ENCODE results near the gene FAM133A. TPM values are rescaled to one million over a fixed set of nuclear protein-coding genes. Genes with fewer than 3 reads are reported as not detected.

Gene FAM133A
- not detected in 2 replicates for total RNA-seq (2014; rRNA removed; shearing (Covaris generic))

DNA sequence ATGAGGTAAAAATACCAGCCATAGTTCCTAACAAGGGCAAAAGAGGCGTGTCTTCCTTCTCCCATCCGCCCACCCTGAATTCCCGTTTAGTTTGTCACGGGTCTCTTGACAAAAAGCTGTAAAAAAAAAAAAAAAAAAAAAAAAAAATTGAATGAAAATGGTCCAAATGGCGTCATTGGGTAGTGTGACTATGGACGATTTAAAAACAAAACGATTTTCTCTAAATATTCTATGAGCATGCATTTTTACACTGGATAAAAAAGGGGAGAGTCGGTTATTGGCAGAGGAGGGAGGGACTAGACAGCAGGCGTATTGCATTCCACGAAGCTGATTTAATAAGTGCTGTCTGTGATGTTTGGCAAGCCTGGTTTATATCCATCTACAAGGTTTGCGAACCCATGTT lies at the start of gene FAM133A:
Gene FAM133A, plus strand, starts transcription at position 338 of the 403 bp plus-strand sequence. CDS start 35,214 bp downstream, outside the sequence.
- DNase-seq (ENCODE audit: low spot score): no peak

DNA sequence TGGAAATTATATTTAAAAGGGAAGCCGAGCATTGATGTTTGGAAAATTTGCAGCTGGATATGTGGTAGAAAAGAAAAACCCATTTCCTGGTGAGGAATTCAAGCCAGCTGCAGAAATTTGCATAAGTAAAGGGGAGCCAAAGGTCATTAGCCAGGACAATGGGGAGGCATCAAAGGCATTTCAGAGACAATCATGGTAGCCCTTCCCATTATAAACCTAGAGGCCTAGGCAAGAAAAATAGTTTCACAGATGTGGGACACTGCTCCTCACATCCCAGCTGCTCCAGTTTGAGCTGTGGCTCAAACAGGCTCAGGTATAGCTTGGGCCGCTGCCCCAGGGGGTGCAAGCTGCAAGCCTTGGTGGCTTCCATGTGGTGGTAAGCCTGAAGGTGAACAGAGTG lies 36.4 kb upstream of the FAM133A start:
- DNase-seq (ENCODE audit: low spot score): no peak

DNA sequence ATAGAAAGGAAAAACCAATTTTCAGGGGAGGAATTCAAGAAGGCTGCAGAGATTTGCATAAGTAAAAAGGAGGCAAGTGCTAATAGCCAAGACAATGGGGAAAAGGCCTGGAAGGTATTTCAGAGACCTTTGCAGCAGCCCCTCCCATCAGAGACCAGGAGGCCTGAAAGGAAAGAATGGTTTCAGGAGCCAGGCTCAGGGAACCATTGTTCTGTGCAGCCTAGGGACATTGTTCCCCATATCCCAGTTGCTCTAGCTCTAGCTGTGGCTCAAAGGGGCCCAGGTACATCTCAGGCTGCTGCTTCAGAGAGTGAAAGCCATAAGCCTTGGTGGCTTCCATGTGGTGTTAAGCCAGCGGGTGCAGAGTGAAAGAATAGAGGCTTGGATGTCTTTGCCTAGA lies 24.6 kb upstream of the FAM133A start:
- no peak for DNase-seq (ENCODE audit: low spot score)

DNA sequence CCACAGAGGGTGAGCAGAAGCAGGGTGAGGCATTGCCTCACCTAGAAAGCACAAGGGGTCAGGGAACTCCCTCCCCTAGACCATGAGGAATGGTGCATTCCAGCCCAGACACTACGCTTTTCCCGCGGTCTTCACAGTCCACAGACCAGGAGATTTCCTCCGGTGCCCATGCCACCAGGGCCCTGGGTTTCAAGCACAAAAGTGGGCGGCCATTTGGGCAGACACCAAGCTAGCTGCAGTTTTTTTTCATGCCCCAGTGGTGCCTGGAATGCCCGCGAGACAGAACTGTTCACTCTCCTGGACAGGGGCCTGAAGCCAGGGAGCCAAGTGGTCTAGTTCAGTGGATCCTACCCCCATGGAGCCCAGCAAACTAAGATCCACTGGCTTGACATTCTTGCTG lies 13.4 kb upstream of the FAM133A start:
- DNase-seq (ENCODE audit: low spot score): no peak

DNA sequence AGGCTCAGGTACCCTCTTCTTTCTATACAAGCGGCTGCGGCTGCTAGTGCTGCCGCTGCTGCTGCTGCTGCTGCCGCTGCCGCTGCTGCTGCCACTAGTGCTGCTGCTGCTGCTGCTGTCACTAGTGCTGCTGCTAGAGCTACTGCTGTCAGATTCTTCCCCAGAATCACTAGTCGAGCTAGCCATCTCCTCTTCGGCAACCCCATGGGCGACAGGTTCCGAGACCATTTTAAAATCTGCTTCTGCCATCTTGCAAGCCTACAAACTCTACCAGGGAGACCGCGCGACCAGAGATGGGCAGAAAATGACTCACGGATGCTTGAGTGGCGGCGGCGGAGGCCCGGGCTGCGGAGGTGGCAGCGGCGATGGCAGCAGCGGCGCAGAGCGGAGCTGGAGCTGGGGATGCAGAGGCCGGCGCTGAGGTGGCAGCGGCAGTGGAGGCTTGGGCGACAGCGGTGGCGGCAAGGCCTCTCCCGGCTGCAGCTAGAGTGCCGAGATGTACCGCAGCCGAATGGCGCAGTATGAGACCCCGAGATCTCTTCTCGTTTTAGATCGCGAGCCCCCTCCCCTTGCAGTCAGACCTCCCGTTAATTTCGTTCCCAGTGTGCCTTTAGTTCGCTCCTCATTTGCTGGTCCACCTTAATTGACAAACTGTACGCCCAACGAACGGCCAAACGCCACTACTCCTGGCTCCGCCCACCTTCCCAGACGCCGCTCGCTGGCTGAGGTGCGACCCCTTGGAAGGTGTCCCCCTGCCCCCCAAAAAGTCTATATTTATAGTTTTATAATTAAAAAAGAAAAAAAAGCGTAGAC lies 744 bp upstream of the FAM133A start, which contains the start of gene NAP1L3:
Gene NAP1L3, minus strand, starts transcription at position 523 of the 813 bp plus-strand sequence. Its CDS starts 274 bp downstream, at position 249.
- no peak for DNase-seq (ENCODE audit: low spot score)

DNA sequence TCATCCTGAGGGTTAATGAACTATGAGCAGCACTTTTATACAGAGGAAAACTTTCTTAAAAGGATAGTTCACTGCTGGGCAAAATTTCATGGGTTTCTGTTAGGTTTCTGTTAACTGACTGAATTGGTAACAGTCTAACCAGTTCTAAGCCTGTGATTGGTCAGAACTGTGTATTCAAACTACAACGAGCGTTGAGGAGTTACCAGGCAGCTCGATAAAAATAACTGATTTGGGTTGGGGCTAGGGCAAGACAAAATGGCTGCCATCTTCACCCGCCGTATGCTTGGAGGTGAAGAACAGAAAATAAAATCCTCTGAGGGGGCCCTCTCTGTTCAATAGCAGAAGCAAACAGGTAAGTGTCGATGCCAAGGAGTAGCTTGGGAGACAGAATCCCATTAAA lies 22.0 kb downstream of the FAM133A start:
- DNase-seq (ENCODE audit: low spot score): no peak

DNA sequence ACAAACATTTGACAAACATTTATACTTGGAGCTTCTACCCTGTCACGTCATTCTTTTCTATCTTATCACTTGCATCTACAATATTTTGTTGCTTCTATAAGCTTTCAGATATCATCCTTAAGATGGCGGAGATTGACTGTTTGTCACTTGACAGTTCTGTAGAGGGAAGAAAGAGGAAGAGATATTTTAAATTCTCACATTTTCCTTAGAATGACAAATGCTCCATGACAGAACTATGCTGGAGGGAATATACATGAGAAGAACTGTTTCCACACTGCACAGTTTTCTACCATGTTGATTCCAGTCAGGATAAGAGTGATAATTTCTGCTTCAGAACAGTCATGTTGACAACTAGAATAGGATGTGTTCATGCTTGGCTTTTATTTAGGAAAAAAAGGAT lies 29.7 kb downstream of the FAM133A start:
- no peak for DNase-seq (ENCODE audit: low spot score)

DNA sequence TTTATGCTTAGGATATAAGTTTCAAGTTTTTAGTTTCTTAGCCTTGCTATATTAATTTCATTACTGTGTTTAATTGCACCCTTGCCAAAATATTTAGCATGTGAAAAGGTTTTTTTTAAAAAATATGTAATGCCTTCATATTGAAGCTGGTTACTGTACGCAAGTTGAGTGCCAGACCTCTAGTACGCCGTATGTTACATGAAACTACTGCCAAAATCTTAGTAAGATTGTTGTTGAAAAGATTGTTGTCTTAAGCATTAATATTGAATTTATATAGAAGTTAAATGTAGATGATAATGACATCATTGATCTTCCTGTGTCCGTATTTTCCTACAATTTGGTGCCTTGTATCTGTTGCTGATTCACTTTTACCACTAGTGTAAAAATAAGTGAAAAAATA lies 37.1 kb downstream of the FAM133A start:
- no peak for DNase-seq (ENCODE audit: low spot score)

DNA sequence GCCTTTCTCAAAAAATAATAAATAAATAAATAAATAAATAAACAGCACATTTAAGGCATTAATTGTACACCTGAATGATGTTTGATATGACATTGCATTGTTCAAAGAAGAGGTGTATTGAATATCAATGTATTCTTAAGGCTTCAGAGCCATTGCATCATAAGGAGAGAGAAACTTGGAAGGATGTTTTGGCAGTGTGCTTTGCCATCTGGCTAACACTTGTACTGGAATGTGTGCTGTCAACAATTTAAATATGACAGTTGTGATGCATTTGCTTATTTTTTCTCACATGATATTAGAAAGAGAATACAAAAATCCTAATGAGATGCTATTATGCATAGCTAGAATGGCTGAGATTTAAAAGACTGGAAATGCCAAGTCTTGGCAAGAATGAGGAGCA lies 67.8 kb downstream of the FAM133A start:
- DNase-seq (ENCODE audit: low spot score): no peak

DNA sequence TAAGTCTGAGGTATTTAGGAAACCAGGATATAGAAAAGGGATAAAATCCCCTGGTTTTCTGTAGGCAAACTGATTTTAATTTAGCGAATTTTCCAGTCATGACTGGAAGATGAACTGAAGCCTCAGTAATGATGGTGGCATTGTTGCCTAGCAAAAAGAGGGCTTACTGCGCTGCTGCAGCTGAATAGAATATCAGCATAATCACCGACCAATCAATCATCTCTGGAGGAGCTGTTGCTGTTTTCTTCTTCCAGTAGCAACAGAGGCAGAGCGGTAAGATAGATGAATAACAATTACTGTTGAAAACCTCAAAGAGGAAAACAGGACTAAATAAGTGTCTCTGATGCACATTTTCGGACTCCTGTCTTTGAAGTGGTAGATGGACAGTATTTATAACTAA lies 86.2 kb downstream of the FAM133A start:
- DNase-seq (ENCODE audit: low spot score): no peak

Other genes starting within 250 kb of the FAM133A start
- gene NAP1L3, start 628 bp upstream of the FAM133A start, total RNA-seq (2014; rRNA removed; shearing (Covaris generic)): not detected in 2 replicates